Measurements from ENCODE around the gene PPM1D. TPM values are rescaled to one million over a fixed set of nuclear protein-coding genes. Genes with fewer than 3 reads are reported as not detected.

Gene PPM1D
- total and polyA plus RNA-seq, 2 of the 13 experiments (the other 11 are each of a cell fraction or from before 2014, with no cell fraction given): 8.0 to 26.2 TPM

- Histone ChIP-seq H3K36me3 (replicated peaks in 1 of 2; ENCODE audit: control insufficient read depth in 1 of 2, insufficient read depth in 2 of 2, low read length in 2 of 2) (peaks cover 8 to 48% of the 10 kb centered on the region in 2 experiments), H3K27me3 (ENCODE audit: control insufficient read depth in 1 of 2, insufficient read depth in 2 of 2, low read length in 2 of 2) (no peaks in the 10 kb centered on the region), H3K27ac (ENCODE audit: extremely low read length, insufficient read depth, low read length) (no peak overlapping the region), H3K4me2 (ENCODE audit: low read depth, low read length) (no peak overlapping the region), H3K4me1 (ENCODE audit: insufficient read depth, low read length) (peaks cover 11% of the 10 kb centered on the region), H3K4me3 (replicated peaks in 1 of 3; ENCODE audit: insufficient read depth in 1 of 3, low read depth in 2 of 3, low read length in 3 of 3) (no peak overlapping the region), H4K20me1 (ENCODE audit: insufficient read depth, low read length) (peaks cover 8% of the 10 kb centered on the region; the same call in 1 of the 2 replicates), H2AFZ (ENCODE audit: low read length) (no peak overlapping the region), H3K79me2 (ENCODE audit: insufficient read depth, low read length) (peaks cover 33% of the 10 kb centered on the region), H3K9me3 (ENCODE audit: low read length) (no peaks in the 10 kb centered on the region), H3K9ac (ENCODE audit: insufficient read depth, low read depth, low read length) (no peak overlapping the region)
- DNase-seq (ENCODE audit: low spot score): no peak
- 98% methylated on average over 3 of the region's 3 CpGs for WGBS (ENCODE audit: low lambda C conversion rate)
- POLR2A ChIA-PET: interaction anchor here (1.2 kb wide), 1 partner anchor 47 kb away, joined by 5 read pairs; the partner anchor contains the start of gene PPM1D
- BruUV-seq (replicated peaks): no TSS peak
- intact Hi-C loops (cut with micrococcal nuclease; ENCODE audit: unreplicated experiment) (no loop called here), in situ Hi-C loops (cut with HindIII; ENCODE audit: extremely low pct_ligation_motif_present, low pct_unique_long_range_greater_than_20kb) (no loop called here)
- CTCF ChIA-PET (ENCODE audit: low intra/inter-chr PET ratio, low total read pairs): no interaction called here
- no peak for ATAC-seq
- no peak for FAIRE-seq
- no peak for TF ChIP-seq TEF (CRISPR knock-in tag; IDR thresholded peaks at IDR 0.05)
- no peak for TF ChIP-seq ZNF777 (CRISPR knock-in tag; IDR thresholded peaks at IDR 0.05)
- no peak for TF ChIP-seq PBX2 (CRISPR knock-in tag; IDR thresholded peaks at IDR 0.05)
- no peak for TF ChIP-seq ZNF724P (CRISPR knock-in tag; IDR thresholded peaks at IDR 0.05; ENCODE audit: borderline replicate concordance)
- TF ChIP-seq BORCS8-MEF2B (CRISPR knock-in tag; IDR thresholded peaks at IDR 0.05): no peak
- TF ChIP-seq ATF5 (CRISPR knock-in tag; IDR thresholded peaks at IDR 0.05; ENCODE audit: low read depth): no peak
- no peak for TF ChIP-seq GFI1 (CRISPR knock-in tag; IDR thresholded peaks at IDR 0.05; ENCODE audit: borderline replicate concordance)
- no peak for TF ChIP-seq ZNF569 (CRISPR knock-in tag; IDR thresholded peaks at IDR 0.05; ENCODE audit: borderline replicate concordance)
- TF ChIP-seq AHR (CRISPR knock-in tag; IDR thresholded peaks at IDR 0.05): no peak
- TF ChIP-seq ZNF713 (CRISPR knock-in tag; IDR thresholded peaks at IDR 0.05): no peak
- TF ChIP-seq TRIM22 (IDR thresholded peaks at IDR 0.05): no peak
- no peak for TF ChIP-seq POLR2AphosphoS2 (IDR thresholded peaks at IDR 0.05; ENCODE audit: low read depth, low read length)
- TF ChIP-seq PBX3 (CRISPR knock-in tag; IDR thresholded peaks at IDR 0.05; ENCODE audit: borderline replicate concordance): no peak
- no peak for TF ChIP-seq SOX13 (IDR thresholded peaks at IDR 0.05)
- TF ChIP-seq SOX13 (CRISPR knock-in tag; conservative IDR thresholded peaks at IDR 0.05 in 1 of 2, IDR thresholded peaks at IDR 0.05 in 1 of 2): no peak
- TF ChIP-seq ZNF251 (CRISPR knock-in tag; IDR thresholded peaks at IDR 0.05): no peak
- no peak for TF ChIP-seq SKIL (CRISPR knock-in tag; IDR thresholded peaks at IDR 0.05; ENCODE audit: borderline replicate concordance)
- TF ChIP-seq ZNF432 (CRISPR knock-in tag; IDR thresholded peaks at IDR 0.05; ENCODE audit: borderline replicate concordance): no peak
- TF ChIP-seq ZNF572 (CRISPR knock-in tag; IDR thresholded peaks at IDR 0.05): no peak
Measured at GRCh38 chr17:60646701-60647100, 46.7 kb downstream of the PPM1D start.

Data from HepG2 (cell line).